Fibroblast of the conjunctiva (primary cell): ENCODE measurements around the gene CAMKMT.
A peak's percentile ranks its signal among the peaks of the same experiment; 100 is the strongest.

Experiments used
- DNase-seq: peaks from one replicate; pipeline ENCODE4 v3.0.0-alpha.2; 2010; ENCODE audit warnings: low read depth

The CAMKMT gene

GRCh38 chr2:44444881-44445280 is 83.1 kb downstream of the CAMKMT start:
- DNase-seq, result no peak

GRCh38 chr2:44448860-44449527 is 87.2 kb downstream of the CAMKMT start:
- DNase-seq, result no peak

GRCh38 chr2:44450082-44450481 is 88.3 kb downstream of the CAMKMT start:
- DNase-seq, result no peak

GRCh38 chr2:44450806-44451205 is 89.1 kb downstream of the CAMKMT start:
- no peak for DNase-seq

- DNase-seq, result no peak
Observed at GRCh38 chr2:44452069-44452583, 90.4 kb downstream of the CAMKMT start.

- DNase-seq, result no peak
Observed at GRCh38 chr2:44453259-44453658, 91.5 kb downstream of the CAMKMT start.

- no peak for DNase-seq
Observed at GRCh38 chr2:44455877-44456276, 94.1 kb downstream of the CAMKMT start.

- DNase-seq, result no peak
Observed at GRCh38 chr2:44456946-44457345, 95.2 kb downstream of the CAMKMT start.

- DNase-seq, result no peak
Observed at GRCh38 chr2:44459739-44460138, 98.0 kb downstream of the CAMKMT start.

- DNase-seq, result no peak
Observed at GRCh38 chr2:44462934-44463849, 101.4 kb downstream of the CAMKMT start.

- no peak for DNase-seq
Observed at GRCh38 chr2:44464437-44464836, 102.7 kb downstream of the CAMKMT start.

GRCh38 chr2:44470151-44470550 is 108.4 kb downstream of the CAMKMT start:
- no peak for DNase-seq

GRCh38 chr2:44477657-44478414 is 116.1 kb downstream of the CAMKMT start:
- no peak for DNase-seq

GRCh38 chr2:44479127-44479887 is 117.6 kb downstream of the CAMKMT start:
- DNase-seq, result peak; percentile 85

- no peak for DNase-seq
Observed at GRCh38 chr2:44480068-44480467, 118.3 kb downstream of the CAMKMT start.

- no peak for DNase-seq
Observed at GRCh38 chr2:44487052-44487451, 125.3 kb downstream of the CAMKMT start.

GRCh38 chr2:44490726-44491125 is 129.0 kb downstream of the CAMKMT start:
- DNase-seq, result no peak

- no peak for DNase-seq
Observed at GRCh38 chr2:44494006-44494405, 132.3 kb downstream of the CAMKMT start.

- DNase-seq, result no peak
Observed at GRCh38 chr2:44495035-44495434, 133.3 kb downstream of the CAMKMT start.

- DNase-seq, result no peak
Observed at GRCh38 chr2:44495544-44495943, 133.8 kb downstream of the CAMKMT start.

GRCh38 chr2:44496130-44496529 is 134.4 kb downstream of the CAMKMT start:
- no peak for DNase-seq

- no peak for DNase-seq
Observed at GRCh38 chr2:44498551-44498950, 136.8 kb downstream of the CAMKMT start.
